ENCODE results near the gene ARL8B.

ARL8B gene

GRCh38 chr3:5218815-5219214 is 96.7 kb downstream of the ARL8B start:
- H3K4me3 ChIP-seq (ENCODE audit: low read depth, low read length) = no peak overlapping the region
- no peak for DNase-seq (ENCODE audit: low read depth)
- no peak for TF ChIP-seq CTCF (IDR thresholded peaks at IDR 0.05; ENCODE audit: insufficient read depth, low read depth, low read length, missing control alignments)

- no peak overlapping the region for H3K4me3 ChIP-seq (ENCODE audit: low read depth, low read length)
- no peak for DNase-seq (ENCODE audit: low read depth)
- no peak for TF ChIP-seq CTCF (IDR thresholded peaks at IDR 0.05; ENCODE audit: insufficient read depth, low read depth, low read length, missing control alignments)
These were observed 97.1 kb downstream of the ARL8B start for GRCh38 chr3:5219216-5219615.

GRCh38 chr3:5220193-5220592 is 98.1 kb downstream of the ARL8B start:
- no peak for DNase-seq (ENCODE audit: low read depth)
- no peak overlapping the region for H3K4me3 ChIP-seq (ENCODE audit: low read depth, low read length)
- TF ChIP-seq CTCF (IDR thresholded peaks at IDR 0.05; ENCODE audit: insufficient read depth, low read depth, low read length, missing control alignments) = no peak

- no peak for DNase-seq (ENCODE audit: low read depth)
- H3K4me3 ChIP-seq (ENCODE audit: low read depth, low read length) = no peak overlapping the region
- no peak for TF ChIP-seq CTCF (IDR thresholded peaks at IDR 0.05; ENCODE audit: insufficient read depth, low read depth, low read length, missing control alignments)
These were observed 98.8 kb downstream of the ARL8B start for GRCh38 chr3:5220667-5221431.

GRCh38 chr3:5221701-5222100 is 99.6 kb downstream of the ARL8B start:
- no peak for DNase-seq (ENCODE audit: low read depth)
- no peak overlapping the region for H3K4me3 ChIP-seq (ENCODE audit: low read depth, low read length)
- TF ChIP-seq CTCF (IDR thresholded peaks at IDR 0.05; ENCODE audit: insufficient read depth, low read depth, low read length, missing control alignments) = no peak

- H3K4me3 ChIP-seq (ENCODE audit: low read depth, low read length) = no peak overlapping the region
- DNase-seq (ENCODE audit: low read depth) = no peak
- no peak for TF ChIP-seq CTCF (IDR thresholded peaks at IDR 0.05; ENCODE audit: insufficient read depth, low read depth, low read length, missing control alignments)
These were observed 100.4 kb downstream of the ARL8B start for GRCh38 chr3:5222283-5223005.

All from GM12865 (cell line).